ENCODE results near the gene SYT14. TPM values are rescaled to one million over a fixed set of nuclear protein-coding genes. Genes with fewer than 3 reads are reported as not detected.

The SYT14 gene
- total and polyA plus RNA-seq, 8 donors, result 0.14 to 1.2 (median 0.54) TPM

GRCh38 chr1:209931141-209931540, 6.9 kb upstream of the SYT14 start:
- TF ChIP-seq CTCF (IDR thresholded peaks at IDR 0.05), result no peak
- 69 to 72% methylated on average over 2 of the region's 2 CpGs for WGBS, 2 donors
- Histone ChIP-seq H3K4me1 (no peaks in the 10 kb centered on the region), H3K27ac (no peak overlapping the region), H3K27me3 (peaks cover 0 to 18% (median 0%) of the 10 kb centered on the region in 4 donors), H3K36me3 (no peaks in the 10 kb centered on the region), H3K9me3 (no peaks in the 10 kb centered on the region), H3K4me3 (no peak overlapping the region)
- FAIRE-seq (no peak), DNase-seq (no peak), ATAC-seq (no peak)
- intact Hi-C loops (cut with DNase I), result no loop called here

- no peak for ATAC-seq
- no peak overlapping the region for H3K27ac ChIP-seq
- no peaks in the 10 kb centered on the region for H3K36me3 ChIP-seq
- intact Hi-C loops (cut with DNase I), result no loop called here
- H3K4me3 ChIP-seq, result no peak overlapping the region
- H3K27me3 ChIP-seq, result peaks cover 0 to 47% (median 2%) of the 10 kb centered on the region in 4 donors
- no peak for FAIRE-seq
- no peak for DNase-seq
- 66 to 71% methylated on average over 6 of the region's 6 CpGs for WGBS, 2 donors
- TF ChIP-seq CTCF (IDR thresholded peaks at IDR 0.05), result no peak
- no peaks in the 10 kb centered on the region for H3K9me3 ChIP-seq
- H3K4me1 ChIP-seq, result no peaks in the 10 kb centered on the region
Observed at GRCh38 chr1:209936125-209936524, 1.9 kb upstream of the SYT14 start.

- Histone ChIP-seq H3K36me3 (no peaks in the 10 kb centered on the region), H3K4me3 (no peak overlapping the region), H3K27me3 (peaks cover 0 to 7% (median under 1%) of the 10 kb centered on the region in 4 donors), H3K4me1 (no peaks in the 10 kb centered on the region), H3K9me3 (no peaks in the 10 kb centered on the region), H3K27ac (no peak overlapping the region)
- no peak for DNase-seq
- FAIRE-seq, result no peak
- intact Hi-C loops (cut with DNase I), result no loop called here
- ATAC-seq, result no peak
- TF ChIP-seq CTCF (IDR thresholded peaks at IDR 0.05), result no peak
- 68 to 78% methylated on average over 2 of the region's 2 CpGs for WGBS, 2 donors
Observed at GRCh38 chr1:209945377-209945776, 7.4 kb downstream of the SYT14 start.

- 65 to 70% methylated on average over 3 of the region's 3 CpGs for WGBS, 2 donors
- FAIRE-seq, result no peak
- Histone ChIP-seq H3K4me3 (no peak overlapping the region), H3K4me1 (no peaks in the 10 kb centered on the region), H3K27ac (no peak overlapping the region), H3K9me3 (no peaks in the 10 kb centered on the region), H3K27me3 (no peaks in the 10 kb centered on the region), H3K36me3 (no peaks in the 10 kb centered on the region)
- no peak for ATAC-seq
- no peak for TF ChIP-seq CTCF (IDR thresholded peaks at IDR 0.05)
- intact Hi-C loops (cut with DNase I), result no loop called here
- no peak for DNase-seq
Observed at GRCh38 chr1:209948155-209948554, 10.1 kb downstream of the SYT14 start.

- Histone ChIP-seq H3K4me1 (no peaks in the 10 kb centered on the region), H3K27me3 (no peaks in the 10 kb centered on the region), H3K36me3 (no peaks in the 10 kb centered on the region), H3K4me3 (no peak overlapping the region), H3K27ac (no peak overlapping the region), H3K9me3 (no peaks in the 10 kb centered on the region)
- FAIRE-seq (no peak), ATAC-seq (no peak), DNase-seq (no peak)
- 90 to 94% methylated on average over 2 of the region's 2 CpGs for WGBS, 2 donors
- no peak for TF ChIP-seq CTCF (IDR thresholded peaks at IDR 0.05)
- intact Hi-C loops (cut with DNase I), result no loop called here
Observed at GRCh38 chr1:209956116-209956515, 18.1 kb downstream of the SYT14 start.

All from pancreas (tissue), 10 donors.